A549 treated with AZD9567 at 1 μM for 4 hours (cell line): ENCODE data around the gene CRYBA4. TPM values are rescaled to one million over a fixed set of nuclear protein-coding genes. Genes with fewer than 3 reads are reported as not detected.

Experiments used
- total RNA-seq: library from RNA; stranded (reverse); fragments of 200-300 nt; extraction: Qiagen RNA extraction; gene quantifications from 5 replicates; pipeline ENCODE4 v1.2.3, GENCODE V29; 2022; ENCODE audit not compliant: insufficient read depth

The CRYBA4 gene
- total RNA-seq, result not detected in 5 replicates

DNA sequence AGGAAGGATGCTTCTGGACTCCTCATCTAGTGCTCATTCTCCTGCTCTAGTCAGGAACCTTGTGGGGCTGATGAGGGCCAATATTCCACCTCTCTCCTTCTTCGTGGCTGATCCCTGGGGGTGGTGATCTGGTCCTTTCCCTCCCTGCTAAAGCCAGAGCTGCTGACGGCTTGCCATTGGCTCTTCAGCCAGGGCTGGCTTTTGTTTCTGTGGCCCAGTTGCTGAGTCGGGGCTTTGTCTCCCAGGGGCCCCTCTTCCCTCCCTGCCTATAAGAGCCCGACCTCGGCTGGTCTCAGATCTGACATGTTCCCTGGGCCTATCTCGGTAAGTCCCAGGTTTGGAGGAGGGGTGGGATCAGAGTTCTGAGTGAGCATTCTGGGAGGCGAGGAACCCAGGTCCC lies at the start of gene CRYBA4:
TSS of gene CRYBA4 (plus strand) at position 301 of the 400 bp plus-strand sequence. CDS start 634 bp downstream, outside the sequence.

DNA sequence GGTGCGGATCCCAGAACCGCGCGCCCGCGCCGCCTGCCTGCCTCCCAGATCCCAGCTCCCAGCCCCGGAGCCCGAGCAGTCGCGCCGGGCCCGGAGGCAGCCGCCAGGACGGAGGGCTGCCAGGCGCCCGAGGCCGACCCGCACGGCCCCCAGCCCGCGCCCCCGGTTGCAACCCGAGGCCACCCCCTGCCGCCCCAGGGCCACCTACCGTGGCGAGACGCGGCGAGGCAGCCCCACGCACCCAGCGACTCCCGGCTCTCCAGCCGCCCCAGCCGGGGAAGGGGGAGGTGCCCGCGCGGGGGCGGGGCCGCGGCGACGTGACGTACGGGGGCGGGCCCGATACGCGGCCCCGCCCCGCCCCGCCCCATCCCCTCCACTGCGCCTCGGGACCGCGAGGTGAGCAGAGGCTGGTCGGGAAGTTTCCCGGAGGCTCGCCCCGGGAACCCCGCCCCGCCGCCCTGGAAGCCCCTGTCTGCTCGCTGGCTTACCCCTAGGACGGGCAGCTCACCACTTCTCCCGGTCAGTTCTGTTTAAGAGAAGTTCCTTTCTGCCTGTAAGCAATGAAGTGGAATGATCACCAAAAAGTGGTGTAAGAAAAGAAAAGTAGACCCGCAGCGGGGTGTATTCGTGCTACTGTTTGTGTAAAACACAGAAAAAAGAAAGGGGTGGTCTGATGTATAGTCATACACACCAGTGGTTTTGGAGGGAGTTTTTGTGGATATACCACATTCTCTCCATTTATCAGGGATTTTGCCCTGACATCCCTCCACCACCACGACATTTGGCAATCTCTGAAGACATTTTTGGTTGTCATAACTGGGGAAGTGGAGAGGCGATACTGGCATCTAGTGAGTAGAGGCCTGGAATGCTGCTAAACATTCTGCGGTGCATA lies 31.7 kb upstream of the CRYBA4 start, which contains the start of gene TPST2:
TSS of gene TPST2 (minus strand) at position 288 of the 892 bp plus-strand sequence. CDS start 48,502 bp downstream, outside the sequence.

GRCh38 chr22:26617271-26618199 lies 4.2 kb upstream of the CRYBA4 start, which contains the start of gene CRYBB1:
TSS of gene CRYBB1 (minus strand) at chr22:26618027. CDS start at chr22:26616319, 1,708 bp downstream.

DNA sequence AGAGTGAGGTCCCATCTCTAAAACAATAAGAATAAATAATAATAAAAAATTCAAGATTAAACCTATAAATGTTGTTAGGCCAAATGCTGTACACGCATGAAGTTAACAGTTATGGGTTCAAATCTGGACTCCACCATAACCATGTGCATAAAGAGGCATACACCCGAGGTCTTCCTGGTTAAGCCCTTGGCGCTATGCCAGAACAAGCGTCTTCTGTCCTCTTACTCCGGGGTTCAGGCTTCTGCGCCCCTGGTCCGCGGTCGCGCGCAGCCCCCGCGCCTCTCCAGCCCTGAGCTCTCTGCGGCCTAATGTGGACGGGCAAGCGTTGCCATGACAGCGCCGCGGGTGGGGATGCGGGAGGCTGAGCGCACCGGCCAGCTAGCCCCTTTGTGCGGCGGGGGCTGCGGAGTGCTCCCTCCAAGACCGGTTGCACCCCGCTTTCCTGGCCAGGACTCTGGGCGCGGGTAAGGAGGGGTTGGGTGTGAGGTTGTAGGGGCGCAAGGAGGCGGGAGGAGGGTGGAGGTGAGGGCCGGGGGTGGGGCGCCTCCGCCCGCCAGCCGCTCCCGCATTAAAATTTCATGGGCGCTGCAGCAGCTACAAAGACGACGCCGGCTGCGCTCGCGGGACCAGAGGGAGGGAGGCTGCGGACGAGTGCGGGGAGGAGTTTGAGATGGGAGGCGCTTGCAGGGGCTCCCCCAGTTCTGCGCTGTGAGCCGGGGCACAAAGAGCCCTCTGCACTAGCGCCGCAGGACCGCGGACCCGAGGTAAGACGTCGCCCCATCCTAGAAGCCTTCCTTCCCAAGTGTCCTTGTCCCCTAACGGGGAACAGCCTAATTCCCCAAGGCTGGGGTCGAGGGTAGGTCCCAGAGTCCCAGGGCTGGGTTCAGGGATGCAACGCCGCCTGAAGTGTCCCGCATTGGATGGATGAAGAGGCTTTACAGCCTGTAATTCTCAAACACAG lies 35.4 kb downstream of the CRYBA4 start, which contains the start of gene MIAT:
TSS of gene MIAT (plus strand) at position 698 of the 961 bp plus-strand sequence.

Other genes starting within 250 kb of the CRYBA4 start
- 0.79 to 1.1 TPM (median 0.99 TPM) in 5 replicates for gene ASPHD2, start 192.7 kb upstream of the CRYBA4 start, total RNA-seq
- gene HPS4, start 138.2 kb upstream of the CRYBA4 start, total RNA-seq, result 13.7 to 22.2 TPM (median 15.0 TPM) in 5 replicates
- gene SRRD, start 138.1 kb upstream of the CRYBA4 start, total RNA-seq, result 19.2 to 40.6 TPM (median 21.6 TPM) in 5 replicates
- gene TFIP11, start 109.5 kb upstream of the CRYBA4 start, total RNA-seq, result 23.3 to 31.1 TPM (median 24.8 TPM) in 5 replicates
- gene TPST2, start 31.8 kb upstream of the CRYBA4 start, total RNA-seq, result 10.7 to 14.5 TPM (median 10.9 TPM) in 5 replicates
- not detected in 5 replicates for gene CRYBB1, start 3.9 kb upstream of the CRYBA4 start, total RNA-seq
- gene MIAT, start 35.6 kb downstream of the CRYBA4 start, total RNA-seq, result 0.26 to 0.39 TPM (median 0.29 TPM) in 4 of 5 replicates, not detected in the other